Cardiac muscle cell (in vitro differentiated cells and primary cell): Measurements from ENCODE around the gene SPTB. TPM values are rescaled to one million over a fixed set of nuclear protein-coding genes. Genes with fewer than 3 reads are reported as not detected.

Experiments used
- DNase-seq, 2 donors: peaks; one replicate each; pipeline versions ENCODE4 v3.0.0 to v3.0.0-alpha.2; 2010 to 2017; ENCODE audit warnings: low read depth in 1 of 2, low spot score in 1 of 2
- H3K27ac ChIP-seq: fragments of 200-600 bp; sonication (generic); 2 replicates; pipeline ENCODE4 v1.5.1; 2016
- H3K27me3 ChIP-seq: fragments of 200-600 bp; sonication (generic); 2 replicates; pipeline ENCODE4 v1.6.0; 2016; ENCODE audit warnings: control low read depth
- H3K36me3 ChIP-seq: fragments of 200-600 bp; sonication (generic); 2 replicates; pipeline ENCODE4 v1.5.1; 2016; ENCODE audit warnings: control low read depth
- H3K4me1 ChIP-seq: fragments of 200-600 bp; sonication (generic); 2 replicates; pipeline ENCODE4 v1.8.1; 2017; ENCODE audit warnings: low read depth, mild to moderate bottlenecking, mixed run types
- H3K4me3 ChIP-seq: fragments of 200-600 bp; sonication (generic); 2 replicates; pipeline ENCODE4 v1.5.1; 2016; ENCODE audit warnings: mild to moderate bottlenecking
- H3K9me3 ChIP-seq: fragments of 200-600 bp; sonication (generic); 2 replicates; pipeline ENCODE4 v1.5.1; 2017; ENCODE audit warnings: low read depth, mild to moderate bottlenecking, control low read depth
- CTCF ChIP-seq: IDR thresholded peaks from 2 replicates; pipeline ENCODE4 v1.5.1; 2012; ENCODE audit warnings: low read depth, mild to moderate bottlenecking, low read length
- polyA plus RNA-seq: library from polyadenylated mRNA; unstranded; fragments of >200 nt; fragmentation: Nextera tagmentation; extraction: Ambion mirVana; gene quantifications from 2 replicates; pipeline ENCODE4 v1.2.1, GENCODE V29; 2016
- total RNA-seq: library from RNA; depleted of rRNA; stranded (reverse); fragments of >200 nt; gene quantifications from 2 replicates; pipeline ENCODE4 v1.2.3, GENCODE V29; 2016

The SPTB gene
- total and polyA plus RNA-seq, 2 experiments from 2014 or later: 9.2 to 9.9 TPM

DNA sequence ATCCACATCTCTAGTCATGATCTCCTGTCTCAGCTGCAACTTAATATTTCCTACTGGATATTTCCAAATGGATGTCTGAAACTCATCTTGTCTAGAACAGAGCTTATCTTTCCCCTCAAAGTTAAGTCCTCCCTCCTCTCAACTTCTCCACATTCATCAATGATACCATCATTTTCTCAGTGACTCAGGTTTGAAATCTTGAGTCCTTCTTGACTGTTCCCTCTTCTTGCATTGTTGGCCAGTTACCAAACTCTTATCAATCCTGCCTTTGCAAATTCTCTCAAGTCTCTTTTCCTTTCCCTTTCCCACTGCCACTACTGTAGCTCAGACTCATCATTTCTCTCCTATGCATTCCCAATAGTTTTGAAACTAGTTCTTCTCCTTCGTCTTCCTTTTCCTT is 20.3 kb upstream of the SPTB start:
- no peak for TF ChIP-seq CTCF
- H3K27ac ChIP-seq: no peak overlapping the region
- H3K4me3 ChIP-seq: no peak overlapping the region
- H3K27me3 ChIP-seq: no peaks in the 10 kb centered on the region
- peak in 1 of 2 donors; percentile 40 for DNase-seq
- H3K4me1 ChIP-seq: no peaks in the 10 kb centered on the region
- H3K9me3 ChIP-seq: no peaks in the 10 kb centered on the region
- no peaks in the 10 kb centered on the region for H3K36me3 ChIP-seq

- Histone ChIP-seq H3K27ac (no peak overlapping the region), H3K27me3 (peaks cover 8% of the 10 kb centered on the region), H3K9me3 (no peaks in the 10 kb centered on the region), H3K4me1 (no peaks in the 10 kb centered on the region), H3K36me3 (no peaks in the 10 kb centered on the region), H3K4me3 (no peak overlapping the region)
- peak; percentile 75 to 77 for DNase-seq
- TF ChIP-seq CTCF: peak; percentile 43
Measured at GRCh38 chr14:64891839-64892375, 12.2 kb upstream of the SPTB start.

DNA sequence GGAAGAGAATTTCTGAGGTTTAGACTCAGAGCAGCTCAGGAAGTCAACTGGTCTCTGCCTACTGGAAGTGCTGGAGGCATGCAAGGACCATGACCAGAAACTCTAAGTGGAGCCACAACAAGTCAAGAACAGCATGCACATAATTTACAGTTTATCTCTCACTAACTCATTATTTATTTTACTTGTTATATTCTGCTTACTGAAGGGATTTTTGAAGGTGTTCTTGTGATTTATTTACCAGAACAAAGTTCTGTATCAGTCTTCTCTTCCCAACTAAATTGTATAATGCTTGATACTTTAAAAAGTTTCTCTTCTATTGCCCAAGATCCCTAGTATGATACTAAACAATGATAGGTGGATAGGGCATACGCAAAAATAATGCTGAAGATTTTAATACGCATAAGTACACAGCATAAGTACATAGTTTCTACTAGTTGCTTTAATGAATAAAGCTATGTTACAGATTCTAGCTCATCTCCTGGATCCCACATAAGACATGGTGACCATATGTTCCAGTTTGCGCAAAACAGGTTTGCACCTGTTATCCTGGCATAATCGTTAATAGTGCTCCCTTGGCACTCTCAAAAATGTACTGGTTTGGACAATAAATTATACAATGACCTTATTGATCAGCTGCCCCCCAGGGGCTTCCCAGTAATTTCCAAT is 11.6 kb upstream of the SPTB start:
- H3K27me3 ChIP-seq: peaks cover 11% of the 10 kb centered on the region
- no peaks in the 10 kb centered on the region for H3K36me3 ChIP-seq
- no peaks in the 10 kb centered on the region for H3K9me3 ChIP-seq
- no peak for DNase-seq
- H3K27ac ChIP-seq: no peak overlapping the region
- no peaks in the 10 kb centered on the region for H3K4me1 ChIP-seq
- no peak for TF ChIP-seq CTCF
- H3K4me3 ChIP-seq: no peak overlapping the region

DNA sequence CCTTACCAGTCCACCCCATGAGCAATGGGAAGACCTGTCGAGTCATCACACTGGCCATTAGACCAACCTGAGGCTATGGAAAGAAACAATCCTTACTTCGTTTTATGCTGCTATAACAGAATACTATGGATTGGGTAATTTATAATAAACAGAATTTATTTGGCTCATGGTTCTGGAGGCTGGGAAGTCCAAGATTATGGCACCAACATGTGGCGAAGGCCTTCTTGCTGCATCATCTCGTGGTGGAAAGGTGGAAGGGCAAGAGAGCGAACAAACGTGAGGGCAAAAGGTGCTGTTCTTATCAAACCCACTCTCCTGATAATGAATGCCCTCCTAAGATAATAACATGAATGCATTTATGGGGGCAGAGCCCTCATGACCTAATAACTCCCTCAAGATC is 9.6 kb upstream of the SPTB start:
- Histone ChIP-seq H3K4me1 (no peaks in the 10 kb centered on the region), H3K36me3 (no peaks in the 10 kb centered on the region), H3K9me3 (no peaks in the 10 kb centered on the region), H3K27me3 (peaks cover 26% of the 10 kb centered on the region), H3K27ac (no peak overlapping the region), H3K4me3 (no peak overlapping the region)
- no peak for TF ChIP-seq CTCF
- DNase-seq: no peak

DNA sequence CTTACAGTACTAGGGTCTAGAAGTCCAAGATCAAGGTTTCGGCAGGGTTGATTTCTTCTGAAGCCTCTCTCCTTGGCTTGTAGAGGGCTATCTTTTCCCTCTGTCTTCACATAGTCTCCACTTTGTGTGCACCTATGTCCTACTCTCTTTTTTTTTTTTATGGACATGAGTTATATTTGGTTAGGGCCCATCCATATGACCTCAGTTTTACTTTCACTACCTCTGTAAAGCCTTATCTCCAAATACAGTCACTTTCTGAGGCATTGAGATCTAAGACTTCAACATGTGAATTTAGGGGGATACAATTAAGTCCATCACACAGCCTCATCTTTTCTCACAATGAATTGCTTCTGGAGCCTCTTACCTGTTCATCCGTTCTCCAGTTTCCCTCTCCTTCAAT is 5.9 kb upstream of the SPTB start:
- Histone ChIP-seq H3K4me3 (no peak overlapping the region), H3K27ac (no peak overlapping the region), H3K9me3 (no peaks in the 10 kb centered on the region), H3K36me3 (no peaks in the 10 kb centered on the region), H3K27me3 (peaks cover 63% of the 10 kb centered on the region), H3K4me1 (no peaks in the 10 kb centered on the region)
- DNase-seq: no peak
- no peak for TF ChIP-seq CTCF
